K562 (cell line): ENCODE results near the gene SKAP1. TPM values are rescaled to one million over a fixed set of nuclear protein-coding genes. Genes with fewer than 3 reads are reported as not detected.

ENCODE experiments used
- ARID2 ChIP-seq: fragments of 450-650 bp; IDR thresholded peaks from 2 replicates; pipeline ENCODE4 v1.6.1; 2017; ENCODE audit warnings: antibody characterized with exemption, mild to moderate bottlenecking
- C11orf30 ChIP-seq: fragments of 450-650 bp; IDR thresholded peaks from 2 replicates; pipeline ENCODE4 v1.6.1; 2016; ENCODE audit warnings: low read depth, mild to moderate bottlenecking
- DEAF1 ChIP-seq: fragments of 450-650 bp; formaldehyde crosslinking; IDR thresholded peaks from 2 replicates; pipeline ENCODE4 v1.4.0; 2020; ENCODE audit warnings: mild to moderate bottlenecking, moderate library complexity
- EHMT2 ChIP-seq: fragments of 450-650 bp; IDR thresholded peaks from 2 replicates; pipeline ENCODE4 v1.6.1; 2018; ENCODE audit warnings: antibody characterized with exemption
- HBP1 ChIP-seq: fragments of 450-650 bp; formaldehyde crosslinking; IDR thresholded peaks from 2 replicates; pipeline ENCODE4 v1.4.0; 2022; ENCODE audit warnings: missing genetic modification characterization
- KAT7 ChIP-seq: sonication (generic); formaldehyde crosslinking; IDR thresholded peaks from 2 replicates; pipeline ENCODE4 v1.8.0; 2022; ENCODE audit warnings: missing genetic modification reagents, mild to moderate bottlenecking, borderline replicate concordance
- MECOM ChIP-seq: fragments of 250-450 bp; sonication (Bioruptor Pico); IDR thresholded peaks from 2 replicates; pipeline ENCODE4 v1.8.0; 2022; ENCODE audit warnings: inconsistent platforms
- MYC ChIP-seq, 2 experiments: fragments of 250-450 bp in 1 of 2; sonication (Bioruptor Pico) in 1 of 2; IDR thresholded peaks; 2 replicates each; pipeline versions ENCODE4 v1.5.1 to v1.6.1; 2012 to 2021; ENCODE audit warnings: low read depth in 2 of 2, borderline replicate concordance in 1 of 2, improper control_type of control experiment in 1 of 2, low read length in 1 of 2, mild to moderate bottlenecking in 1 of 2, moderate library complexity in 1 of 2
- PRMT5 ChIP-seq: sonication (generic); formaldehyde crosslinking; IDR thresholded peaks from 2 replicates; pipeline ENCODE4 v1.5.0; 2020; ENCODE audit warnings: missing genetic modification reagents
- RAD21 ChIP-seq, 2 experiments: fragments of 250-450 bp in 1 of 2; fragments of 450-650 bp in 1 of 2; sonication (Bioruptor Pico) in 1 of 2; formaldehyde crosslinking in 1 of 2; IDR thresholded peaks in 1 of 2; conservative IDR thresholded peaks in 1 of 2; 2 replicates each; pipeline versions ENCODE4 v1.4.0 to v1.8.0; 2020 to 2022; ENCODE audit warnings: mild to moderate bottlenecking in 2 of 2, moderate library complexity in 1 of 2
- RNF219 ChIP-seq: fragments of 250-450 bp; sonication (Bioruptor Pico); IDR thresholded peaks from 2 replicates; pipeline ENCODE4 v1.5.0; 2022; ENCODE audit warnings: mild to moderate bottlenecking
- TAF9B ChIP-seq: fragments of 450-650 bp; IDR thresholded peaks from 2 replicates; pipeline ENCODE4 v1.6.1; 2018; ENCODE audit warnings: mild to moderate bottlenecking; ENCODE audit not compliant: partially characterized antibody
- TOE1 ChIP-seq, 2 experiments: fragments of 450-650 bp in 1 of 2; sonication (generic) in 1 of 2; formaldehyde crosslinking in 1 of 2; IDR thresholded peaks; 2 replicates each; pipeline versions ENCODE4 v1.7.1 to v1.8.0; 2016 to 2022; ENCODE audit warnings: borderline replicate concordance in 2 of 2, mild to moderate bottlenecking in 2 of 2, antibody characterized with exemption in 1 of 2, inconsistent platforms in 1 of 2, low read depth in 1 of 2, missing genetic modification reagents in 1 of 2, moderate library complexity in 1 of 2
- TRIM24 ChIP-seq, 2 experiments: fragments of 450-650 bp; IDR thresholded peaks; 2 replicates each; pipeline ENCODE4 v1.6.1; 2016
- XRCC5 ChIP-seq: fragments of 200-400 bp; formaldehyde crosslinking; IDR thresholded peaks from 2 replicates; pipeline ENCODE4 v1.6.1; 2017; ENCODE audit warnings: low read depth, mild to moderate bottlenecking, low read length
- ZBTB26 ChIP-seq: fragments of 450-650 bp; formaldehyde crosslinking; IDR thresholded peaks from 2 replicates; pipeline ENCODE4 v1.4.0; 2022; ENCODE audit warnings: missing genetic modification characterization
- ZC3H11A ChIP-seq: IDR thresholded peaks from 2 replicates; pipeline ENCODE4 v1.6.1; 2012; ENCODE audit warnings: low read depth, low read length, improper control_type of control experiment
- ZNF121 ChIP-seq: sonication (generic); formaldehyde crosslinking; conservative IDR thresholded peaks from 2 replicates; pipeline ENCODE4 v1.8.0; 2022; ENCODE audit warnings: missing genetic modification reagents
- ZNF398 ChIP-seq: fragments of 250-450 bp; sonication (Bioruptor Pico); IDR thresholded peaks from 2 replicates; pipeline ENCODE4 v1.8.0; 2021; ENCODE audit warnings: moderate library complexity, mild to moderate bottlenecking, inconsistent platforms
- polyA plus RNA-seq, 8 experiments: library from polyadenylated mRNA; depleted of rRNA in 4 of 8; stranded (reverse) in 5 of 8; unstranded in 3 of 8; fragments of >200 nt; fragmentation: Nextera tagmentation in 2 of 8; fragmentation: Illumina TruSeq in 1 of 8; extraction: Ambion mirVana in 2 of 8; extraction: Trizol in 1 of 8; gene quantifications; 2 replicates each; pipeline versions ENCODE4 v1.2.1 to v1.2.3, GENCODE V29; 2011 to 2014; ENCODE audit warnings: inconsistent platforms in 1 of 8, missing spikeins in 1 of 8
- total RNA-seq, 7 experiments: library from RNA; depleted of rRNA in 6 of 7; stranded (reverse); fragments of >200 nt in 6 of 7; fragmentation: Illumina TruSeq in 2 of 7; extraction: Trizol in 2 of 7; gene quantifications; 2 replicates each; pipeline versions ENCODE4 v1.2.1 to v1.2.3, GENCODE V29; 2011 to 2021; ENCODE audit warnings: low replicate concordance in 1 of 7

Gene SKAP1
- total and polyA plus RNA-seq, 9 of the 15 experiments (the other 6 are each of a cell fraction or from before 2014, with no cell fraction given), result 0.06 to 0.80 (median 0.10) TPM; not detected in 4

- 0 out of 2 replicates have a peak, but pooled peaks have one; percentile 17 for TF ChIP-seq MYC (IDR thresholded peaks at IDR 0.05; ENCODE audit: low read depth, low read length)
- no peak for TF ChIP-seq MYC (CRISPR knock-in tag; IDR thresholded peaks at IDR 0.05; ENCODE audit: borderline replicate concordance, low read depth)
- no peak for TF ChIP-seq TOE1 (IDR thresholded peaks at IDR 0.05; ENCODE audit: borderline replicate concordance)
- no peak for TF ChIP-seq TOE1 (CRISPR knock-in tag; IDR thresholded peaks at IDR 0.05; ENCODE audit: borderline replicate concordance, low read depth)
- no peak for TF ChIP-seq XRCC5
- no peak for TF ChIP-seq ZC3H11A
- no peak for TF ChIP-seq TRIM24 (IDR thresholded peaks at IDR 0.05)
- no peak for TF ChIP-seq KAT7 (CRISPR knock-in tag)
- TF ChIP-seq ZNF398 (CRISPR knock-in tag), result no peak
- TF ChIP-seq ARID2, result 0 out of 2 replicates have a peak, but pooled peaks have one; percentile 46
- no peak for TF ChIP-seq HBP1 (CRISPR knock-in tag)
- TF ChIP-seq ZBTB26 (CRISPR knock-in tag), result no peak
- TF ChIP-seq DEAF1 (CRISPR knock-in tag), result peak; percentile 47
- no peak for TF ChIP-seq RNF219
- TF ChIP-seq PRMT5 (CRISPR knock-in tag), result no peak
- TF ChIP-seq TAF9B, result no peak
- TF ChIP-seq EHMT2, result no peak
- TF ChIP-seq C11orf30, result no peak
- no peak for TF ChIP-seq MECOM (CRISPR knock-in tag)
- TF ChIP-seq ZNF121 (CRISPR knock-in tag), result no peak
- TF ChIP-seq RAD21 (CRISPR knock-in tag; conservative IDR thresholded peaks at IDR 0.05 in 1 of 2, IDR thresholded peaks at IDR 0.05 in 1 of 2), result peak; percentile 62 to 90
These were observed 55.3 kb downstream of the SKAP1 start (continued) for GRCh38 chr17:48374650-48375230.
